Activated T-cell treated with anti-CD3 and anti-CD28 coated beads, Interleukin-2, amount 50 U/mL, for 1 hour (primary cell): ENCODE measurements around the gene DNHD1.

ENCODE experiments used
- DNase-seq: peaks from one replicate; pipeline ENCODE4 v3.0.0-alpha.2; 2020

Gene DNHD1

DNA sequence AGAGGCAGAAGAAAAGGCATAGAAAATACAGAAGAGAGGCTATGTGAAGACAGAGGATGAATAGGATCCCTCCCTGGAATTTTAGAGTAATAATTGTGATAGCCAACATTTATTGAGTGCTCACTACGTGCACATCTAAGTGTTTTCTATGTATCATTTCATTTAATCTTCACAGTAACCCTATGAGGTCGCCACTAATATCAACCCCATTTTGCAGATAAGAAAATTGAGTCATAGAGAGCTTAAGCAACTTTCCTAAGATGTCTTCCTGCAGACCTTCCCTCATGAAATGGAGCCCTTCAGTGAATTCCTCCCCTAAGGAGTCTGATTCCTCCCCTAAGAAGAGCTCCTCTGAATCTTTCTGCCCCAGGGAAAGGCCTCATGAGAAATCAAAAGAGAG lies 68.2 kb downstream of the DNHD1 start:
- DNase-seq: no peak

DNA sequence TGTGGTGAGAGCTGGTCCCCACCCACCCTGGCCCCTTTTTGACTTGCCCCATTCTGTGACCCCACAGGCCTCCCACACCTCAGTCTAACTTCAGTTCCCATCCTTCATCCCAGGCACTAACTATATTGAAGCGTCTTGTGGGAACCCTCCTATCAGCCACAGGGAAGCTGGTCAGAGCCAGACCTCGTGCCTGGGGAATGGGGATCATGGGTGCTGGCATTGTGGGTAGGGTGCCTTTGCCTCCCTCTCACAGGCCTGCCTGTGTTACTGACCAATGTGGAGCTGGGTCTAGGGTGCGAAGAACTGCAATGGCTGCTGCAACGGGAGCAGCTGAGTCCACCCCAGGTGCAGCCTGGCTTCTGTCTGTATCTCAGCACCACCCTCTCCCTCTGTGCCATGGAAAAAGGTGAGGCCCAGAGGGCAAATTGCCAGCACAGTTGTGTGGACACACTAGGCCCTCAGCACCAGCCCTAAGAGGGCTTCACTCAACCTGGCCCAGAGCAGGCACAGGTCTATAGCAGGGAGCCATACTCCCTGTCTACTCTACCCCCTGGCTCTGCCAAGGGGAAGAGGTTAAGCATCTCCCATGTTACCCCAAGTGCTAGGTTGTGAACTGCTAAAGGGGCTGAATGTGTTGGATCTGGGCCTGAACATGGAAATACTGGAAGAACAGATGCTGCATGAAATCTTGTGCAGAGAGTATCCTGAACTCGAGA lies 69.1 kb downstream of the DNHD1 start:
- DNase-seq: no peak

- no peak for DNase-seq
These were observed 69.8 kb downstream of the DNHD1 start for GRCh38 chr11:6566704-6567370.

- no peak for DNase-seq
These were observed 70.3 kb downstream of the DNHD1 start for GRCh38 chr11:6567371-6567745.

- DNase-seq: no peak
These were observed 71.3 kb downstream of the DNHD1 start for GRCh38 chr11:6568191-6568918.

DNA sequence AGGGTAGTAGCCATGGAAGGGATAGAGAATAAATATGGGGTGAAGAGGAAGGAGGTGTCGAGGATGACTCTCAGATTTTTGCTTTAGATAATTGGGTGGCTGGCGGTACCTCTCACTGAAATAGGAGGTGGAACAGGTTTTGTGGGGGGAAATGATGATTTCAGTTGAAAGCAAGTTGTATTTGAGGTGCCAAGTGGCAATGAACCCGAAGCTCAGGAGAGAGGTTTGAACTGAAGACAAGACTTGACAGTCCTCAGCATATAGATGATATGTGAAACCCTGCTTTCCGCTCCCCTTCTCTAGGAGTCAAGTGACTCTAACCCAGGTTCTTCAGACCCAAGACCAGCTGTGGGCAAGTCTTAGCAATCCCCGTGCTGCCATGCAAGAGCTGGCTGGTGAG lies 72.6 kb downstream of the DNHD1 start:
- DNase-seq: no peak

- no peak for DNase-seq
These were observed 73.8 kb downstream of the DNHD1 start for GRCh38 chr11:6570691-6571427.

- no peak for DNase-seq
These were observed 74.4 kb downstream of the DNHD1 start for GRCh38 chr11:6571434-6572008.

DNA sequence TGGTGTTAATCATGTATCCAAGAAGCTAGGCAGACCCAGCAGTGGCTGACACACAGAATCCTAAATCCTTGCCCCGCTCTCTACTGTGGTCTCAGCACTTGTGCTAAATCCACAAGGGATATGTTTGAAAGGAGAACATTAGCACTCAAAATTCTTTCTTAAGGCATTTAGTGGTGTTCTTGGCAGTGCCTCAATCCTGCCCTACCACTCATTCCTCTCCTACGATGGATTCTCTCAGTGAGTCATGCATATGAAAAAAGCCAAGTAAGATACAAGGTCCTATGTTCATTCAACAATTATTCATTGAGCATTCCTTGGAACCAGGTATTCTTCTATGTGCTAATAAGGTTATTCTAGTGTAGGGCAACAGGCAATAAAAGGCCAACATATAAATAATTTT lies 75.1 kb downstream of the DNHD1 start:
- no peak for DNase-seq

- DNase-seq: no peak
These were observed 78.0 kb downstream of the DNHD1 start for GRCh38 chr11:6574816-6575715.

DNA sequence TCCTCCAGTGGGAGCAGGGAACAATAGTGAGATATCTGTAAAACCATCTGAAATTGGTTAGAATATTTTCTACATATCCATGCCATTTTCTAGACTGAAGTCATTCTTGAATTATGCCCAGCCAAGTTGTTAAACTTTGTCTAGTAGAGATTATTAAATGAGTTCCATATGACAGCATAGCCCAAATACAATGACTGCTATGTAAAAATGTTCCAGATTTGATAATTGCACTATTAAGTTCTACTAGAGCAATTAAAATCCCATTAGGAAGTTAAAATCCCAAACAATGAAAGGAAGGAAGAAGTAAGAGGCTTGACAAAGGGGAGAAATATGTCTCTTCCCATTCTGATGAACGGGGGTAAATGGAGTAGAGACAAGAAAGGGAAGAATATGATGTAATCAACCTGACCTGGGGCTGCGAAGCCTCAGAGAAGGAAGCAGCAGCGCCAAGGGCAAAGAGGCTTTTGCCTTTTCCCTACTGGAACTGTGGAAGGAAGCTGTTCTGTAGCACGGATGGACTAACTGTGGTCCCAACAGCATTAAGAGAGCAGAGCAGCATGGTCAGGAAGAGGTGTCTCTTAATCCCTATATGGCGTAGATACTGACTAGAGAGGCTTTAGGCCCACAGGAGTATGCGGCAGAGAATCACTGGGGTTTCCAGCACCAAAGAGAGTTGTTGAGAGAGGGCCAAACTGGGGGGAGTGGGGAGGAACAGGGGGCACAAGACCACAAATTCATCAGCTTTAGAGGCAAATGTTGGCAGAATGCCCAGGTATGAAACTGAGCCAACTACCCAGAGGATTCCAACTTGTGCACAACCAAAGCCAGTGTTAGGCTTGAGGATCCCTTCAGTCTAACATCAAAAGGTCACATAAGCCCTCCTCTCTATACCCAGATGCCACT lies 79.6 kb downstream of the DNHD1 start:
- no peak for DNase-seq

DNA sequence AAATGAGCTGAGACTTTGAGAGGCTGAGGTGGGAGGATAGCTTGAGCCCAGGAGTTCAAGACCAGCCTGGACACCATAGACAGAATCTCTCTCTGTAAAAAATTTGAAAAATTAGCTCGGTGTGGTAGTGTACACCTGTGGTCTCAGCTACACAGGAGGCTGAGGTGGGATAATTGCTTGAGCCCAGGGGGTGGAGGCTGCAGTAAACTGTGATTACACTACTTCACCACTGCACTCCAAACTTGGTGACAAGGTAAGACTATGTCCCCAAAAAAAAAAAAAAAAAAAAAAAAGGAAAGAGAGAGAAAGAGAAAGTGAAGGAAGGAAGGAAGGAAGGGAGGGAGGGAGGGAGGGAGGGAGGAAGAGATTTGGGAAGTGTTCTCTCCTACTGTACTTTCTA lies 81.1 kb downstream of the DNHD1 start:
- no peak for DNase-seq

DNA sequence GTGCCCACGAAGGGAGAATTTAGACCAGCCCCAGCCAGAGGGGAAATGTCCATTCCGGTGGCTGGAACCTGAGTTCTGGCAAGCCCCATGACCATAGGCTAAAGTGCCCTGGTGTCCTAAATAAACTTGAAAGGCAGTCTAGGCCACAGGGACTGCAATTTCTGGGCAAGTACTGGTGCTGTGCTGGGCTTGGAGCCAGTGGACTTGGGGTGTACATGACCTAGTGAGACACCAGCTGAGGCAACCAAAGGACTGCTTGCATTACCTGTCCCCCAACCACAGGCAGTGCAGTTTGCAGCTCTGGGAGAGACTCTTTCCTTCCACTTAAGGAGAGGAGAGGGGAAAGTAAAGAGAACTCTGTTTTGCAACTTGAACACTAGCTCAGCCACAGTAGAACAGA lies 82.6 kb downstream of the DNHD1 start:
- DNase-seq: no peak

- DNase-seq: no peak
These were observed 86.5 kb downstream of the DNHD1 start for GRCh38 chr11:6583584-6583983.

DNA sequence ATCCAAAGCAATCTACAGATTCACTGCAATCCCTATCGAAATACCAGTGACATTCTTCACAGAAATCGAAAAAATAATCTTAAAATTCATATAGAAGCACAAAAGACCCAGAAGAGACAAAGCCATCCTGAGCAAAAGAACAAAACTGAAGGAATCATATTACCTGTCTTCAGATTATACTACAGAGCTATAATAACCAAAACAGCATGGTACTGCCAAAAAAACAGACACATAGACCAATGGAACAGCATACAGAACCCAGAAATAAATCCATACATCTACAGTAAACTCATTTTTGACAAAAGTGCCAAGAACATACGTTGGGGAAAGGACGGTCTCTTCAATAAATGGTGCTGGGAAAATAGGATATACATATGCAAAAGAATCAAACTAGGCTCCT lies 87.4 kb downstream of the DNHD1 start:
- no peak for DNase-seq

- no peak for DNase-seq
These were observed 89.6 kb downstream of the DNHD1 start for GRCh38 chr11:6586434-6587359.

DNA sequence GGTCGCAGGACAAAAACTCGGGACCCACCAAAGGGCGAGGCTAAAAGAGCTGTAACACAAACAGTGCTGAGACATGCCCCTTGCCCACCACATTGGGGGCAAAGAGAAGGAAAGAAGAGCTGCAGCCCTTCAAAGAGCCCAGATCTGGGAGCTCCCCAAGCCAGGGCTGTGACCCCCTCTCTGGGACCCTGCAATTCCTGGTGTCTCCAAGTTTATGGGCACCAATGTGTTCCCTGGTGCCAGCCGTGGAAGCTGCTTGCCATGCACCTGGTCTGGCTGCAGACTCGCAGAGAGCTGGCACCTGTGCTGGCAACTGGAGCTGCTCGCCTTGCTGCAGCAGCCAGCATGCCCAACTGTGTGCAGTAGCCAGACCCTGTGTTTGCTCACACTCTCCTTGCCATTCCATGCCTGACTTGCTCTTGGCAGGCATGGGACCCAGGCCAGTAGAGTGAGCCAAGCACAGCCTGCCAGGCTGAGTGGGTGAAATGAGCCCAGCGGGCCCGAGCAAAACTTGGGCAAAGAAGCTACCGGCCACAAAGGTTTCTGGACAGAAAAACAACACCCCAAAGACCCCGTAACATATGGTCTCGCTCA lies 90.4 kb downstream of the DNHD1 start:
- DNase-seq: no peak

- no peak for DNase-seq
These were observed 90.9 kb downstream of the DNHD1 start for GRCh38 chr11:6588018-6588417.

DNA sequence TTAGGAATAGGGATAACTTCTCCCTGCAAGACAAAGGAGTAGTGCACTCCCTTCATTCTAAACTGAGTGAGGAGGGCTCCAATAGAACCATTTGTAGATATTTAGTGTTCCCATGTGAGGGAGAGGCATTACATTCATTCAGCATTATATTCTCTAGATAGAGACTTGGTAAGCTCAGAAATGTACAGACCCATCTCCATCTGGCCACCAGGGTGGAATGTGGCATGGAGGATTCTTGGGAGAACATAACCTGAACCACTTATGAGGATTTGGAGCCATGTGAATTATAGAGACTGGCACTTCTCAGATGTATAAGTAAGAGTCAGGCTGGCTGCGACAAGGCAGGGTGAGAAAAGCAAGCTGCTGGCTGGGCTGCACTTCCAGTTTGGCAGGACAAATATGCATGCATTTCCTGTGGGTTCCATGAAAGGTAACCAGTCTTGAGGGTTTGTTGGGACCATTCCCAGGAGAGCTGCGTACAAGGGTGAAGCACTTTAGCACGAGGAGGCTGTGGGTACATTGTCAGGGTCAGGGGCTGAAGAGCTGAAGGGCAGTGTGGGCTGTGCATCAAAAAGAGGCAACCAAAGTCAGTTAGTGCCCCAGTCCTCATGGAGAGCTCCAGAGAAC lies 97.2 kb downstream of the DNHD1 start:
- DNase-seq: no peak
